CD4-positive, alpha-beta T cell treated with Interleukin-12 subunit alpha and Interleukin-12 subunit beta, for 1 hour (primary cell): ENCODE measurements around the gene ACTA1.
"Not testable (repeated sequence)": the region's sequence is repeated elsewhere in the genome, so short reads cannot be mapped to it uniquely, and the experiment has no call there.

Experiments
- DNase-seq: peaks from one replicate; pipeline ENCODE4 v3.0.0-alpha.2; 2020

The ACTA1 gene

DNA sequence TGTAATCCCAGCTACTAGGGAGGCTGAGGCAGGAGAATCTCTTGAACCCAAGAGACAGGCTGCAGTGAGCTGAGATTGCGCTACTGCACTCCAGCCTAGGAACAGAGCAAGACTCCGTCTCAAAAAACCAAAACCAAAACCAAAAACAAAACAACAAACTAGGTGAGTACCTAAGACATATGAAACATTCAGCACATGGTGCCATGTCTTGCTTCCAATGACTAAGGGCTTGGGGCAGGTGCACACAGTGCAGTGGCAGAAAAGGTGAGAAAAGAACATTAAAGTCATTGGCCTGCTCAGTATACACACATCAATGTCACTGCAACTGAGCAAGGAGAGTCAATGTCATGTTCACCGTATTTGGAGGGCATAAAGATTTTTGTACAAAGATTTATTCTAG lies 4.1 kb upstream of the ACTA1 start:
- DNase-seq, result no peak

DNA sequence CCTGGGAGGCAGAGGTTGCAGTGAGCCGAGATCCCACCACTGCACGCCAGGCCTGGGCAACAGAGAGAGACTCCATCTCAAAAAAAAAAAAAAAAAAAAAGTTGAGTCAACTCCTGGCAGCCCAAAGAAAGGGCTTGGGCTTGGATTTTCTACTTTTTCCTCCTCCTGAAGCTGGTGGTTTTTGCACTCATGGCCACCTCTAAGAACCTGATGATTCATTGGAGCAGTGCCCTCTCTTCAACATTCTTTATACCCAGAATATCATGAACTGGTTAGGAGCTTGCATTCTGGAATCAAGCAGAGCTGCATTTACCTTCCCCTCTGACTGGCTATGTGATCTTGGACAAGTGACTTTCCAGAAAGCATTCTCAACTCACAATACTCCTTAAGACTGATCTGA lies 3.5 kb upstream of the ACTA1 start:
- DNase-seq, result no peak

GRCh38 chr1:229436201-229436600 lies 2.3 kb upstream of the ACTA1 start:
- DNase-seq, result no peak

- DNase-seq, result no peak
Measured at GRCh38 chr1:229434641-229435051, 752 bp upstream of the ACTA1 start.

DNA sequence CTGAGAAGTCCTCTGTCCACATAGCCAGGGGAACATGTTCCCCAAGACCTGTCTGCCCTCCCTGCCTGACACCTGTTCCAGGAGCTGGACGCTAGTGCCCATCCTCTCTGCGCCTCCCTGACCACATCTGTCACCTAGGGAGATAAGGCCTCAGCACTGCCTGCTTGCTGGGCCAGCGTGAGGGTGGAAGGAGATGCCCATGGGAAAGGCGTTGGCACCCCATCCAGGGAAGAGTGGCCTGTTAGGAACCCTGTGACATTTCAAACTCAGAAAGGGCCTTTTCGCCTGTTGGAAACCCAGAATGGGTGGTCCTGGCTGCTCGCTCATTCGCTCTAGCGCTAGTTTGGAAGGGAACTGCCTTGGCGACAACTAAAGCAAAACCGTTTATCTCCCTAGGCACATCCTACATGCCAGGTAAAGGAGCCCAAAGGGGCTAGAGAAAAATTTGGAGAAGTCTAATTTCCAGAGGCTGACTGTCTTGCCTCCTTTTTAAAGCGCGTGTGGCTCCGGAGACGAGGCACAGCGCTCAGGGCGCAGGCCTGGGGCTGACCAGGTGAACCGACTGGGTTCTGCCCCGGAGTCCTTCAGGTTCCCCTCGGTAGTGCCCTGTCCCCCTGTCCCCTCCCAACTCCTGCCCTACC lies 410 bp downstream of the ACTA1 start:
- DNase-seq, result no peak

DNA sequence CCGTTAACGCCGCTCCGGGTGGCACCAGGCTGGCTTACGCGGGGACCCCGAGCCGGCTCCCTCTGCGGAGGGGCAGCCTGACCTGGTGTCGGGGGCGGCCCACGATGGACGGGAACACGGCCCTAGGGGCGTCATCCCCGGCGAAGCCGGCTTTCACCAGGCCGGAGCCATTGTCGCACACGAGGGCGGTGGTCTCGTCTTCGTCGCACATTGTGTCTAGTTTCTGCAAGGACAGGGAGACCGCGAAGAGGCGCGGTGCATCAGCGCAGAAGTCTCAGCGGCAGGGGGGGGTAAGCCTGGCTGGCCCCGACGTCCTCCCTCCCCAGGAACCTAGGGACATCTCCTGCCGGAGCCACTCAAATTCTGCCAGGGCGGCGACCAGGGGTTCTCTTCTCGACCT lies 989 bp downstream of the ACTA1 start:
- no peak for DNase-seq

DNA sequence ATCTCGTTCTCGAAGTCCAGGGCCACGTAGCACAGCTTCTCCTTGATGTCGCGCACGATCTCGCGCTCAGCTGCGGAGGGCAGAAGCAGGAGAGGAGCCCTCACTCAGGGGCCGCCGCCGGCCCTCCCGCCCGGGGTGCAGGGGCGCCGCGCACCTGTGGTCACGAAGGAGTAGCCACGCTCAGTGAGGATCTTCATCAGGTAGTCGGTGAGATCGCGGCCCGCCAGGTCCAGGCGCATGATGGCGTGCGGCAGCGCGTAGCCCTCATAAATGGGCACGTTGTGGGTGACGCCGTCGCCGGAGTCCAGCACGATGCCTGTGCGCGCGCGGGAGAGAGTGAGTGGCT lies 1.8 kb downstream of the ACTA1 start:
- no peak for DNase-seq

DNA sequence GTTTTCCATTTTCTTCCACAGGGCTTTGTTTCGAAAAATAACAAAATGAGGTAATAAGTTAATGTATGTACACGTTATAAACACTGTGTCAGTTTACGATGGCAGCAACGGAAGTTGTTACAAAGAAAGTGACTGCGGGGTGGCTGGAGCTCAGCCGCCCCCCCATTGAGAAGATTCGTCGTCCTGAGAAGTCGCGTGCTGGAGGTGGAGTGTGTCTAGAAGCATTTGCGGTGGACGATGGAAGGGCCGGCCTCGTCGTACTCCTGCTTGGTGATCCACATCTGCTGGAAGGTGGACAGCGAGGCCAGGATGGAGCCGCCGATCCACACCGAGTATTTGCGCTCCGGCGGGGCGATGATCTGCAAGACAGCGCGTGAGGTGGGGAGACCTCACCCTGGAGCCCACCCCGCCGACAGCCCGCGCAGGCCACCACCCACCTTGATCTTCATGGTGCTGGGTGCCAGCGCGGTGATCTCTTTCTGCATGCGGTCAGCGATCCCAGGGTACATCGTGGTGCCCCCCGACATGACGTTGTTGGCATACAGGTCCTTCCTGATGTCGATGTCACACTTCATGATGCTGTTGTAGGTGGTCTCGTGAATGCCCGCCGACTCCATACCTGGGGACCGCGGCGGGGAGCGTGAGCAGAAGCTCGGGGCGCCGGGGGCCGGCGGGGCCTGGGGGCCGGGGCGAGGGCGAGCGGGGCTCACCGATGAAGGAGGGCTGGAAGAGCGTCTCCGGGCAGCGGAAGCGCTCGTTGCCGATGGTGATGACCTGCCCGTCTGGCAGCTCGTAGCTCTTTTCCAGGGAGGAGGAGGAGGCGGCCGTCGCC lies 2.4 kb downstream of the ACTA1 start:
- no peak for DNase-seq

DNA sequence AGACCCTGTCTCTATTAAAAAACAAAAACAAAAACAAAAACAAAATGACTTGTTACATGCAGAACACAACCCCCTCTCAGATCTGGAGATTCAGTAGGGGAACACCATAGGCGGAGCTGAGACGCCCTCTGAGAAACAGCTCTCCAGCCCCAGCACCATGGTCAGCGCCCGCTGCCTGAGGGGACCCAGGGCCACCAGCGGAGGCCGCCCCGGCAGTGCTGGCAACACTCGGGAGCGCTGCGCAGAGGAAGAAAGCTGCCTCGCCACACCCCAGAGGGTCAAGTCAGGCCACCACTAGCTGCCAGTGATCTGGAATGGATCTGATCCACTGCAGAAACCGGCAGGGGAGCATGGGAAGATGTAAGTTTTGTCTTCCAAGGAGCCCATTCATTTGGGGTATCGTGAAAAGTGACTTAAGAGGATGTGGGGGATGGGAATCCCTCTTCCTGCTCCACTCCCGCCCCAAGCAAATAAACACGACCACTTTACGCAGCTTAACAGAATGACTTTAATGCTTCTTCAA lies 3.1 kb downstream of the ACTA1 start:
- DNase-seq, result peak; percentile 29

GRCh38 chr1:229428256-229428655 lies 5.6 kb downstream of the ACTA1 start:
- no peak for DNase-seq

DNA sequence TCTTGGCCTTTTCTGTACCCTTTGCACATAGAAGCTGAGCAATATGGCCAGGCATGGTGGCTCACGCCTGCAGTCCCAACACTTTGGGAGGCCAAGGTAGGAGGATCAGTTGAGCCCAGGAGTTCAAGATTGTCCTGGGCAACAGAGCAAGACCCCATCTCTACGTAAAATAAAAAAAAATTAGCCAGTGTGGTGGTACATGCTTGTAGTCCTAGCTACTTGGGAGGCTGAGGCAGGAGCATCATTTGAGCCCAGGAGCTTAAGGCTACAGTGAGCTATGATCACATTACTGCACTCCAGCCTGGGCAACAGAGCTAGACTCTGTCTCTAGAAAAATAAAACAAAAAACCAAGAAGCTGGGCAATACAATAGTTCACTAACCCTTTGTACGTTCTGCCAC lies 6.3 kb downstream of the ACTA1 start:
- no peak for DNase-seq

- DNase-seq, result no peak
Measured at GRCh38 chr1:229425564-229426159, 8.2 kb downstream of the ACTA1 start.

GRCh38 chr1:229420765-229421164 lies 13.1 kb downstream of the ACTA1 start:
- DNase-seq, result no peak

DNA sequence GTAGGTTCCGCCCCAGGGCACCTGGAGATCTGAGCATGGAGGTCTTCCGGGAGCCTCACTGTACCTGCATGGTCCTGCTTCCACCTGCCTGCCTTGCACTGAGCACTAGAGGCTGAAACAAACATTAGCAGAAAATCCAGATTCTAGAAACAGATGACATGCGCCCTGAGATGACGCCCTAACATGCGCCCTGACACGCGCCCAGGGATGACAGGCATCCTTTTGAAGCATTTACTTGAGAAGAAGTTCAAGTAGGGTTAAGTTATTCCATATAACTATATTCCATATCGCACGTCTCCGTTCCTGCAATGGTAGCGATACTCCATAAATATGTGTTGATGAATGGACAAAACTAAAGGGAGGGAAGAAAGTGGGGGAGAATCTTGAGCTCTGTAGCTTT lies 13.7 kb downstream of the ACTA1 start:
- DNase-seq, result no peak

- not testable (repeated sequence) for DNase-seq
Measured at GRCh38 chr1:229418586-229418985, 15.3 kb downstream of the ACTA1 start.

DNA sequence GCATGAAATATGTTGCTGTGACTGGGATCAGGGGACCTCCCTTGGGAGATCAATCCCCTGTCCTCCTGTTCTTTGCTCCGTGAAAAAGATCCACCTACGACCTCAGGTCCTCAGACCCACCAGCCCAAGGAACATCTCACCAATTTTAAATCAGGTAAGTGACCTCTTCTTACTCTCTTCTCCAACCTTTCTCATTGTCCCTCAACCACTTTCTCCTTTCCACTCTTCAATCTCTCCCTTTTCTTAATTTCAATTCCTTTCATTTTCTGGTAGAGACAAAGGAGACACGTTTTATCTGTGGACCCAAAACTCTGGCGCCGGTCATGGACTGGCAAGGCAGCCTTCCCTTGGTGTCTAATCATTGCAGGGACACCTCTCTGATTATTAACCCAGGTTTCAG lies 21.1 kb downstream of the ACTA1 start:
- not testable (repeated sequence) for DNase-seq

DNA sequence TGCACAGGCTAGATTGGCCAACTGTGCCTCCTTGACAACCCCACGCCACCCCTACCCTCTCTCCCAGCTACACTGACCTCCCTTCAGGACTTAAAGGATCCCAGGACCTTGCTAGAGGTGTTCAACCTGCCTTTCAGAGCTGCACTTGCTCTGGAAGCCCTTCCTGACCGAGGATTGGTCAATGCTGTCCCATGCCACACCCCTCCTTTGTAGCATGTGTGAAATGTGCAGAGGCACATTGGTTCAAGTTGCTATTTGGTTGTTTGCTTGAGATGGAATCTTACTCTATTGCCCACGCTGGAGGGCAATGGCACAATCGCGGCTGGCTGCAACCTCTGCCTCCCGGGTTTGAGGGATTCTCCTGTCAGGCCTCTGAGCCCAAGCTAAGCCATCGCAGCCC lies 21.8 kb downstream of the ACTA1 start:
- no peak for DNase-seq

DNA sequence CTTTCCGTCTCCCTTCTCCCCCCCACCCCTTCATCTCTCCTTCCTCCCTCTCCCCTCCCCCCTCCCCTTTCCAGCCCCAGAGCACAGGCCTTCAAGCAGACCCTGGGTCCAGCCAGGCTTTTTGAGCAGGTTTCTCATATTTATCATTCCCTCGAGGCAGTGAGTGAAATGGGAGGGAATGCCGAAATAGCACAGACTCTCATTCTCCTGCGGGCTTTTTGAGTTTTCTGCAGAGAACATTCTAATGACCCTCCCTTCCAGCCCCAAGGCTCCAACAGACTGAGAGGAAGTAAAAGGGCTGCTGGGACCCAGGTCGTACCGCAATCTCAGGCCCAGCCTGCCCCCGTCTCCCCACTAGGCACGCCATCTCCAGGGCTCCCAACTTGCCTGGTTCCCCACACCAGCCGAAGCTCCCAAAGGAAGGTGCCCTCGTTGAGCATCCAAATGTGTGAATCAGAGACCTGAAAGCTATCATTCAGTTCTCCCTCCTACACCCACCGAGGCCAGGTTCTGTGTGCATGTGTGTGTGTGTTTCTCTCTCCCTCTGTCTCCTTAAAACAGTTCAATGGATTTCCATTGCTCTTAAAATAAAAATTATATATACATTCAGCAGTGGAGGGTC lies 22.3 kb downstream of the ACTA1 start:
- DNase-seq, result no peak

- no peak for DNase-seq
Measured at GRCh38 chr1:229410692-229411433, 23.0 kb downstream of the ACTA1 start.

DNA sequence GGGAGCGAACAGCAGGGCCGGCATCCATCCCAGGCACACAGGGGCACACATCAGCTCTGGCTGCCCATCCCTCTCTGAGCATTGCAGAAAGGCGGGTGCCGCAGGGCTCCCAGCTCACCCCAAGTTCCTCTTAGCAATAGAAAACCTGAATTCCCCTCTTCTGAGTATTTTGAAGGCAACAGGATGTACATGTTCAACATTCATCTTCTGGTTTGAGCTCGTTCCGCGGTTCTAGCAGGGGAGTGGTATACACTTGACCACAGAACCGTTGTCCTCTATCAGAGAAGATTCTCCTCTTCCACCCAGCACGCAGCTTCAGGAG lies 23.6 kb downstream of the ACTA1 start:
- DNase-seq, result no peak

DNA sequence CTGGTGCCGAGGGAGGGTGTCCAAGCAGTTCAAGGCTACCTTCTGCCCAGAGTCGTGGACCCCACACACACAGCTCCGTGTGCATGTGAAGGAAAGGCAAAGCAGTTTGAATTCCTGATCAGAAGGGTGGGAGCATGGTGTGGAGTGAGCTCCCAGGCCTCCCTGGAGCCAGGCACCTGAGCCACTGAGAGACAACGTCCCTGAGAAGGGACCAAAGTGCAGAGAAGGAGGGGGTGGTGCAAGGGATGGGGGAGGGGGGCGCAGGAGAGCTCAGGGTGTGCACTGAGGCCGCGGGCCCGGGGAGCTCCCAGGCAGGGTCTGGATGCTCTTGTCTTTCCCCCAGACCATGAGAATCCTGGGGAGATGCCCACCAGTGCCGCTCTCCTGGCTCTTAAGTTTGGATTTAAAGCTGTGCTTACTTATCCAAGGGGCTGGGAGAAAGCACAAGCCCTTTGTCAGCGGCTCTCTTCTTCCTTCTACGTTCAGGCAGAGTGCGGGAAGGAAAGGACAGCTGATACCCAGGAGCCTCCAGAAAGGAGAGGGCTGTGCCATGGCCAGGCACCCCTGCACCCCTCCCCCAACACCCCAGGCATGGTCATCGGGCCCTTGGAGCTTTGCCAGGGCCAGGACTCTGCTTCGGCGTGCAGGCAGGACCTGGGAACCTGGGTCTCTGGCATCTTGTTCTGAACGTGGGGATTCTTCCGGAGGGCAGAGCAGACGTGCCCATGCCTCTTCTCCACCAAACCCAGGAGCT lies 24.1 kb downstream of the ACTA1 start:
- DNase-seq, result no peak

DNA sequence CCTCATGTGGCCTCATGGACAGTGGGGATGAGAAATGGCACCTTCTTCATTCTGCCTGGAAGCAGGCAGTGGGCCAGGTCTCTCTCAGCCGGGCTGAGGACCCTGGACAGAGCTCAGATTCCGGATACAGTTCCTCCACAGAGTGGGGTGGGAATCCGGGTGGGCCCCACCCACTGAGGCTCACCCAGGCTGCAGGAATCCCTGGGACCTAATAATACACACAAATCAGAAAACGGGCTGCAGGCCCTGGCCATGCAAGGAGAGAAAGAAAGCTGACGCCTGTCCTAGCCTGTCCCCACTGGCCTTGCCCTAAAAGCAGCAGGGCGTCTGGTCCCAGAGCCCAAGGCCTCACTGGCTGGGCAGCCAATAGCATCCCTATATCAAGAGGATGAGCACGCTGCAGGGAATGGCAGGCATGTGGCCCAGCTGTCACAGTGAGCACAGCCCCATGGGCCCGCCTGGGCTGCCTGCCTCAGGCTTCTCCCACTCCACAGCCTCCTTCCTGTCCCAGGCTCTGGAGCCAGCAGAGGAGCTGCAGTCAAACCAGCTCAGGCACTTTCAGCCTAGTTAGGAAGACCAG lies 25.3 kb downstream of the ACTA1 start:
- no peak for DNase-seq
